GM10266 (cell line): Measurements from ENCODE around the gene TMEM88.
A peak's percentile ranks its signal among the peaks of the same experiment; 100 is the strongest.
"Not testable (repeated sequence)": the region's sequence is repeated elsewhere in the genome, so short reads cannot be mapped to it uniquely, and the experiment has no call there.

ENCODE experiments used
- DNase-seq: peaks from one replicate; pipeline ENCODE4 v3.0.0; 2012; ENCODE audit errors: extremely low spot score
- TF ChIP-seq, protein P1 (sequence below): IDR thresholded peaks from 2 replicates; pipeline ENCODE4 v1.5.1; 2012; ENCODE audit warnings: mild to moderate bottlenecking, low read depth; ENCODE audit not compliant: control insufficient read depth, insufficient read depth; ENCODE audit errors: missing control alignments

Gene TMEM88

DNA sequence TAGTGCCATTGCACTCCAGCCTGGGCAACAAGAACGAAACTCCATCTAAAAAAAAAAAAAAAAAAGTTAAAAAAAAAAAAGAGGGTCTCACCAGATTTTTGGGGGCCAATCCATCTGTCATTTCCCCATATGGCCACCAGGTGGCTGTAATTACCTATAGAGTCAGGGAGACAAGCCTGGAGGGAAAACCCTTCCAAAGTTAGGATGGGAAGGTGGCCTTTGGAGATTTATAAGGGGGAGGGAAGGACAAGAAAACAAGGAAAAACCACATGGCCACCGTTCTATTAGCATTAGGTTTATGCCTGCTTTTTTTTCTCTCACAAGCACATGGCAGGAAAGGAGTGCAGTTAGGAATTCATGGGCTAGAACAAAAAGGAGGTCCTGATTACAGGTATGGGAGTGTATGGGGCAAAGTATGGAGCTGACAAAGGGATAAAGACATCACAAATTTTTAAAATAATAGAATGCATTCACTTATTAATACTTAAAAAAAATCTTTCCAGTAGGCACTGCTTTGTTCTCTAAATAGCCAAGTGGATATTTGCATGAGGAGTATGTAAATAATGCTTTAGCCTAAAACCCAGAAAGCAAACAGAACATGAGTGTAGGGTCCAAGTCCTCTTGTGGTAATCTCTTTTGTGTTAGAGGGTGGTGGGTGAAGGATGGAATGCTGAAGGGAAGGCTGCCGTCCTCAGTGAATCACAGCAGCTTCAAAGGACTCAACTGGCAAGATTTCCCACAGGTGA, 8.0 kb downstream of the TMEM88 start:
- TF ChIP-seq, protein P1, sequence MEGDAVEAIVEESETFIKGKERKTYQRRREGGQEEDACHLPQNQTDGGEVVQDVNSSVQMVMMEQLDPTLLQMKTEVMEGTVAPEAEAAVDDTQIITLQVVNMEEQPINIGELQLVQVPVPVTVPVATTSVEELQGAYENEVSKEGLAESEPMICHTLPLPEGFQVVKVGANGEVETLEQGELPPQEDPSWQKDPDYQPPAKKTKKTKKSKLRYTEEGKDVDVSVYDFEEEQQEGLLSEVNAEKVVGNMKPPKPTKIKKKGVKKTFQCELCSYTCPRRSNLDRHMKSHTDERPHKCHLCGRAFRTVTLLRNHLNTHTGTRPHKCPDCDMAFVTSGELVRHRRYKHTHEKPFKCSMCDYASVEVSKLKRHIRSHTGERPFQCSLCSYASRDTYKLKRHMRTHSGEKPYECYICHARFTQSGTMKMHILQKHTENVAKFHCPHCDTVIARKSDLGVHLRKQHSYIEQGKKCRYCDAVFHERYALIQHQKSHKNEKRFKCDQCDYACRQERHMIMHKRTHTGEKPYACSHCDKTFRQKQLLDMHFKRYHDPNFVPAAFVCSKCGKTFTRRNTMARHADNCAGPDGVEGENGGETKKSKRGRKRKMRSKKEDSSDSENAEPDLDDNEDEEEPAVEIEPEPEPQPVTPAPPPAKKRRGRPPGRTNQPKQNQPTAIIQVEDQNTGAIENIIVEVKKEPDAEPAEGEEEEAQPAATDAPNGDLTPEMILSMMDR, result peak; percentile 63
- peak; percentile 35 for DNase-seq

DNA sequence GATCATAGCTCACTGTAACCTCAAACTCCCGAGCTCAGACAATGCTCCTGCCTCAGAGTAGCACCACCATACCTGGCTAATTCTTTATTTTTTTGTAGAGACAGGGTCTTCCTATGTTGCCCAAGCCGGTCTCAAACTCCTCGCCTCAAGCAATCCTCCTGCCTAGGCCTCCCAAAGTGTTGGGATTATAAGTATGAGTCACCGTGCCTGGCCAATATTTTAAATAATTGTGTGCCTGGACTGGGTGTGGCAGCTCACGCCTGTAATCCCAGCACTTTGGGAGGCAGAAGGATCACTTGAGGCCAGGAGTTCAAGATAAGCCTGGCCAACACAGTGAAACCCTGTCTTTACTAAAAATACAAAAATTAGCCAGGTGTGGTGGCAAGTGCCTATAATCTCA, 9.5 kb downstream of the TMEM88 start:
- not testable (repeated sequence) for DNase-seq

DNA sequence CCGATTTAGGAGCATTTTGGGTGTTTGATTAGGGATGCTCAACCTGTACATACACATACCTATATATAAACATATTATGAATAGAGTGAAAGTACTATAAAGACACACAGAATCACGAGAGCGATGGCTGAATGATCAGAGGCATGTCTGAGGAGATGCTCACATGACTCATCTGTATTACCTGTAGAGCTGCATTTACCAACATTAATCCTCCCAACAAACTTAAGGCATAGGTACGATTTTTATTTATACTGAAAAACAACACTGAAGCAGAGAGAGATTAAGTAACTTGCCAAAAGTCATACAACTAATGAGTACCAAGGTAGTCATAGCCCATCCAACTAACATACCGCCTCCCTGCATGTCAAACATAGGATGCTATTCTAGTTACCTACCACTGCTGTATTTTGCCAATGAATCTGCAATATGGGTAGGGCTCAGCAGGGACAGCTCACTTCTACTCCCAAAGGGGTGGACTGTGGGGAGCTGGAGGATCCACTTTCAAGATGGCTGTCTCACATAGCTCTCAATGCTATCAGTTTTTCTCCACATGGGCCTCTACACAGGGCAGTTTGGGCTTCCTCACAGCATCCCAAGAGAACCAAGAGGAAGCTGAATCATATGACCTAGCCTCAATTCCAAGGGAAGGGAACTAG, 10.3 kb downstream of the TMEM88 start:
- DNase-seq, result no peak
- TF ChIP-seq, protein P1, result no peak

DNA sequence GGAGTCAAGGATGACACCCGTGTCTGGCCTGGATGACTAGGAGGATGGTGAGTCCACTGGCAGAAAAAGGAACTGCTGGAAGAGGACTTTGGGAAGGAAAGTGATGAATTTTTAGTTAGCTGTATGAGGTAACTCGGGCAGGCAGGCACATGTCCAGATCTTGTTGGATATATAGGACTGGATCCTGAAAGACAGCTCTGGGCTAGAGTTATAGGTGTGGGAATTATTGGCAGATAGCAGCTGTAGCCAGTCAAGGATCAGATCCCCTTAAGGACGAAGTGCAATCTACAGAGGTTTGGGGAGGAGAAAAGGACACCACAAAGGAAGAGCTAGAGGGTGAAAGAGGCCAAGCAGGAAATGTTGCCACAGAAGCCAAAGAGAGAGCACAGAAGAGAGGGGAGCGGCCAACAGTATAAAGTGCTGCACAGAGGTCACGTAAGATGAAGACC, 13.0 kb downstream of the TMEM88 start:
- no peak for DNase-seq
- TF ChIP-seq, protein P1, result no peak

DNA sequence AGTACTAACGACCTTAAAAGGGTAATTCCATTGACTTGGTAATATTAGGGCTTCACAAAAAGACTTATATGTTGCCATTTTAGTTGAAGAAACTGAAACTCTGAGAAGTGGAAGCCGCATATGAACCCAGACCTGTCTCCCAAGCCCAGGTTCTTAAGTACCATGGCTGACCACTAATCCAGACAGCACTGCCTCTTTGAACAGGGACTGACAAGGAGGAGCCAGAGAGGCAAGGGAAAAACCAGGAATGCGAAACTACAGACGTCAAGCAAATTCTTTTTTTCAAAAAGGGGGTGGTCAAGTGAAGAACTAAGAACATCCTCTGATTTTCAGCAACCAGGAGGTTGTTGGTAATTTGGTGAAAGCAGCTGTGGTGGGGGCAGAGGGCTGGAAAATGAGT, 18.2 kb downstream of the TMEM88 start:
- TF ChIP-seq, protein P1, result no peak
- no peak for DNase-seq

DNA sequence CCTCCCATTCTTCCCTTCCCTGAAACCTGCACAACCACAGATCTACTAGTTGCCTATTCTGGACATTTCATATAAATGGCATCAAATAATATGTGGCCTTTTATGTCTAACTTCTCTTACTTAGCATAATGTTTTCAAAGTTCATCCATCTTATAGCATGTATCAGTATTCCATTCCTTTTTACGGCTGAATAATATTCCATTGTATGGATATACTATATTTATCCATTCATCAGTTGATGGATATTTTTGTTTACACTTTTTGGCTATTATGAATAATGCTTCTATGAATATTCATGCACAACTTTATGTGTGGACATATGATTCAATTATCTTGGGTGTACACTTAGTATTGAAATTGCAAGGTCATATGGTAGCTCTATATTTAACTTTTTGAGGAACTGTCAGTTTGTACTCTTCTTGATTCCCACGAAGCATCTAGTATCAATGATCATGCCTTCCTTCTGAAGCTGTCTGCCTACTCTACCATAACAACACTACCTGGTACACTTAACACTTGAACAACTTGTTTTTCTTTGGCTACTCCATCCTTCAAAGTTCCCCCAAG, 21.0 kb downstream of the TMEM88 start:
- TF ChIP-seq, protein P1, result no peak
- no peak for DNase-seq

DNA sequence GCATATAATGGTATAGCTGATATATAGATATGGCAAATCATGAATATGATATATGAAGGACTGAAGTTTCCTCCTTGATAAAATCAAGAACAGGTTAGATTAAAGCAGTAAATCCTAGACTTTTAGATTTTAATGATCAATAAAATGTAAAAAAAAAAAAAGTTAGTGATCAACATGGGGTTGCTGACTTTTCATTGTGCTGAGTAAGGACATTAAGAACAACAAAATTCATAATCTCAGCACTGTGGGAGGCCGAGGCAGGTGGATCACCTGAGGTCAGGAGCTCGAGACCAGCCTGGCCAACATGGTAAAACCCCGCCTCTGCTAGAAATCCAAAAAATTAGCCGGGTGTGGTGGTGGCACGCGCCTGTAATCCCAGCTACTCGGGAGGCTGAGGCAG, 23.4 kb downstream of the TMEM88 start:
- DNase-seq, result no peak

More for the DNA sequence above, 23.4 kb downstream of the TMEM88 start:
- TF ChIP-seq, protein P1, result no peak
